ENCODE measurements around the gene RPL15.

DNA sequence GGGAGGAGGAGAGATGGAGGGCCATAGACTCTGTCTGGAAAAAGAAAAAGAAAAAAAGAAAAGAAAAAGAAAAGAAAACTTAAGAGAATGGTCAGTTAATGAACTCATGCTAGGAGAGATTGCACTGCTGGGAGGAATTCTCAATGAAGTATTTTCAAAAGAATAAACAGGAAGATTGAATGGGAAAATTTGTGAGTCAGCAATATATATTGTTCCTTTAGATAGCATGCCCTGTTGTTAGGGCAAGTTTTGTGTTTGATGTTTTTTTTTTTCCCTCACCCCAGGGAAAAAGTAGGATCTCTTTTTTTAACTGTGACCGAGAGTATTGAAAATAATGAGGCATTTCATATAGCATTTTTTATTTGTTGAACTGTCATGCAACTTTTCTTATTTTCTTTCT, 20.4 kb downstream of the RPL15 start:
- TF ChIP-seq CTCF (IDR thresholded peaks at IDR 0.05) = no peak
- no peak for TF ChIP-seq POLR2A (IDR thresholded peaks at IDR 0.05)
- no peak for TF ChIP-seq EP300 (IDR thresholded peaks at IDR 0.05)

All from tibial nerve (tissue), 4 donors.